ENCODE results near the gene FMR1NB. TPM values are rescaled to one million over a fixed set of nuclear protein-coding genes. Genes with fewer than 3 reads are reported as not detected.

The FMR1NB gene
- total and polyA plus RNA-seq, 9 of the 15 experiments (the other 6 are each of a cell fraction or from before 2014, with no cell fraction given), result 2.3 to 13.2 (median 5.1) TPM

DNA sequence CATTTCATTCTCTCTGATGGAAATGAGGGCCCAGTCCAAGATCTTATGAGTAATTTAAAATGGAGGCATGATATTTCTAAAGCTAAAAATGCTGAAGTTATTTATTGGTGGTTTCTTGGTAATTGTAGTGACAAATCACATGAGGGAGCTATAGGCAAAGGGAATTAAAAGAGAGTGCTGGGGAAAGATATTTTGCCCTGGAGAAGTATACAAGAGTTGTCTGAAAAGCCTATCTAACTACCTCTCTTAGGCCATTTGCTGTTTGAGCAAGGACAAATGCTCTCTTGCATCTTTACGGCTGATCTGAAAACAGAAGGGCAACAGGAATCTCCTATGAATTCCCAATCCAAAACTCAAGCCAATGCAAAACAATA lies 89.4 kb downstream of the FMR1NB start:
- TF ChIP-seq ATF1 (CRISPR knock-in tag; IDR thresholded peaks at IDR 0.05) (no peak), ATF1 (tag; IDR thresholded peaks at IDR 0.05) (no peak), HDAC6 (IDR thresholded peaks at IDR 0.05; ENCODE audit: low read depth, low read length) (no peak), CHD1 (IDR thresholded peaks at IDR 0.05; ENCODE audit: low read length) (no peak), ZNF764 (CRISPR knock-in tag; IDR thresholded peaks at IDR 0.05; ENCODE audit: low read depth) (no peak), ZNF76 (CRISPR knock-in tag; IDR thresholded peaks at IDR 0.05; ENCODE audit: borderline replicate concordance) (no peak), GABPA (tag; conservative IDR thresholded peaks at IDR 0.05; ENCODE audit: low read depth) (no peak), HSF4 (CRISPR knock-in tag; IDR thresholded peaks at IDR 0.05; ENCODE audit: borderline replicate concordance) (no peak), SREBF1 (IDR thresholded peaks at IDR 0.05; ENCODE audit: borderline replicate concordance, low read depth, low read length) (no peak), DMBX1 (CRISPR knock-in tag; IDR thresholded peaks at IDR 0.05; ENCODE audit: borderline replicate concordance) (no peak), ZKSCAN3 (CRISPR knock-in tag; IDR thresholded peaks at IDR 0.05) (no peak), ZBTB17 (CRISPR knock-in tag; IDR thresholded peaks at IDR 0.05) (no peak)
- TF ChIP-seq, protein P1, sequence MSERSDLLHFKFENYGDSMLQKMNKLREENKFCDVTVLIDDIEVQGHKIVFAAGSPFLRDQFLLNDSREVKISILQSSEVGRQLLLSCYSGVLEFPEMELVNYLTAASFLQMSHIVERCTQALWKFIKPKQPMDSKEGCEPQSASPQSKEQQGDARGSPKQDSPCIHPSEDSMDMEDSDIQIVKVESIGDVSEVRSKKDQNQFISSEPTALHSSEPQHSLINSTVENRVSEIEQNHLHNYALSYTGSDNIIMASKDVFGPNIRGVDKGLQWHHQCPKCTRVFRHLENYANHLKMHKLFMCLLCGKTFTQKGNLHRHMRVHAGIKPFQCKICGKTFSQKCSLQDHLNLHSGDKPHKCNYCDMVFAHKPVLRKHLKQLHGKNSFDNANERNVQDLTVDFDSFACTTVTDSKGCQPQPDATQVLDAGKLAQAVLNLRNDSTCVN (CRISPR knock-in tag; IDR thresholded peaks at IDR 0.05), result no peak
- no peaks in the 10 kb centered on the region for H3K36me3 ChIP-seq (ENCODE audit: control insufficient read depth, insufficient read depth, low read length)
- no peak overlapping the region for H3K4me3 ChIP-seq
- H3K4me2 ChIP-seq (ENCODE audit: insufficient read depth, low read length), result no peak overlapping the region
- H3K9me1 ChIP-seq (ENCODE audit: control insufficient read depth, insufficient read depth, low read length), result no peaks in the 10 kb centered on the region
- H3K27ac ChIP-seq (ENCODE audit: extremely low read depth, low read depth, low read length), result no peak overlapping the region
- 13% methylated on average over 1 of the region's 1 CpG for WGBS (ENCODE audit: insufficient coverage, low coverage, missing lambda C conversion rate)
- H4K20me1 ChIP-seq (replicated peaks; ENCODE audit: control insufficient read depth, insufficient read depth, low read length), result no peaks in the 10 kb centered on the region
- FAIRE-seq (no peak), DNase-seq (ENCODE audit: extremely low read depth in 1 of 4, low spot score in 3 of 4) (no peak), ATAC-seq (no peak)
- H3K79me2 ChIP-seq (ENCODE audit: control insufficient read depth, insufficient read depth, low read length), result no peaks in the 10 kb centered on the region
- CTCF ChIA-PET (ENCODE audit: low intra/inter-chr PET ratio), result no interaction called here
- H3K27me3 ChIP-seq (ENCODE audit: control insufficient read depth in 2 of 2, insufficient read depth in 2 of 2, low read length in 2 of 2), result no peaks in the 10 kb centered on the region
- no peak overlapping the region for H2AFZ ChIP-seq (ENCODE audit: low read depth, low read length)
- no peak overlapping the region for H3K9ac ChIP-seq (ENCODE audit: insufficient read depth in 1 of 2, low read depth in 2 of 2, low read length in 2 of 2)
- in situ Hi-C loops (cut with MboI) (no loop called here), intact Hi-C loops (cut with micrococcal nuclease) (no loop called here)
- H3K9me3 ChIP-seq (replicated peaks; ENCODE audit: control insufficient read depth, insufficient read depth, low read depth, low read length), result no peaks in the 10 kb centered on the region
- no TSS peak for BruUV-seq (replicated peaks)
- POLR2A ChIA-PET, result interaction anchor here (0.5 kb wide), 1 partner anchor 18 kb away, joined by 4 read pairs; no protein-coding TSS in a partner anchor
- H3K4me1 ChIP-seq (replicated peaks in 1 of 2; ENCODE audit: control insufficient read depth in 2 of 2, insufficient read depth in 2 of 2, low read length in 2 of 2), result no peaks in the 10 kb centered on the region

Small RNA genes within 50 kb of the gene (small RNA-seq; reads per million reads assigned to genes)
- not detected for gene RNA5SP524

Other genes starting within 250 kb of the FMR1NB start
- gene FMR1, start 69.4 kb upstream of the FMR1NB start, total RNA-seq (2014; rRNA removed), result 20.6 and 28.3 TPM in 2 replicates
- 20.5 and 24.9 TPM in 2 replicates for gene FMR1, start 69.4 kb upstream of the FMR1NB start, total RNA-seq (2014; rRNA removed; fragmentation: Illumina TruSeq; extraction: Trizol)
- gene FMR1, start 69.4 kb upstream of the FMR1NB start, total RNA-seq (2015; rRNA removed; fragmentation: Illumina TruSeq; extraction: Trizol), result 17.3 and 19.1 TPM in 2 replicates
- 20.8 and 21.1 TPM in 2 replicates for gene FMR1, start 69.4 kb upstream of the FMR1NB start, total RNA-seq (2021)
- 22.4 and 24.3 TPM in 2 replicates for gene FMR1, start 69.4 kb upstream of the FMR1NB start, polyA plus RNA-seq (2011; rRNA removed)
- gene FMR1, start 69.4 kb upstream of the FMR1NB start, polyA plus RNA-seq (2014; fragmentation: Illumina TruSeq; extraction: Trizol), result 18.7 and 20.5 TPM in 2 replicates
- gene FMR1, start 69.4 kb upstream of the FMR1NB start, polyA plus RNA-seq (2014; fragmentation: Nextera tagmentation; extraction: Ambion mirVana), result 1 to 10 TPM; 4.8 to 8.4 TPM
- gene FMR1, start 69.4 kb upstream of the FMR1NB start, polyA plus RNA-seq (2014; rRNA removed), result 19.9 and 26.5 TPM in 2 replicates